Measurements from ENCODE around the gene RAPGEF4. TPM values are rescaled to one million over a fixed set of nuclear protein-coding genes. Genes with fewer than 3 reads are reported as not detected.

RAPGEF4 gene
- total and polyA plus RNA-seq, 9 of the 15 experiments (the other 6 are each of a cell fraction or from before 2014, with no cell fraction given), result 0.04 to 0.33 (median 0.13) TPM; not detected in 6

GRCh38 chr2:172740856-172741255, 5.2 kb downstream of the RAPGEF4 start (continued):
- TF ChIP-seq, protein P1, sequence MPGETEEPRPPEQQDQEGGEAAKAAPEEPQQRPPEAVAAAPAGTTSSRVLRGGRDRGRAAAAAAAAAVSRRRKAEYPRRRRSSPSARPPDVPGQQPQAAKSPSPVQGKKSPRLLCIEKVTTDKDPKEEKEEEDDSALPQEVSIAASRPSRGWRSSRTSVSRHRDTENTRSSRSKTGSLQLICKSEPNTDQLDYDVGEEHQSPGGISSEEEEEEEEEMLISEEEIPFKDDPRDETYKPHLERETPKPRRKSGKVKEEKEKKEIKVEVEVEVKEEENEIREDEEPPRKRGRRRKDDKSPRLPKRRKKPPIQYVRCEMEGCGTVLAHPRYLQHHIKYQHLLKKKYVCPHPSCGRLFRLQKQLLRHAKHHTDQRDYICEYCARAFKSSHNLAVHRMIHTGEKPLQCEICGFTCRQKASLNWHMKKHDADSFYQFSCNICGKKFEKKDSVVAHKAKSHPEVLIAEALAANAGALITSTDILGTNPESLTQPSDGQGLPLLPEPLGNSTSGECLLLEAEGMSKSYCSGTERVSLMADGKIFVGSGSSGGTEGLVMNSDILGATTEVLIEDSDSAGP (CRISPR knock-in tag; IDR thresholded peaks at IDR 0.05), result no peak

DNA sequence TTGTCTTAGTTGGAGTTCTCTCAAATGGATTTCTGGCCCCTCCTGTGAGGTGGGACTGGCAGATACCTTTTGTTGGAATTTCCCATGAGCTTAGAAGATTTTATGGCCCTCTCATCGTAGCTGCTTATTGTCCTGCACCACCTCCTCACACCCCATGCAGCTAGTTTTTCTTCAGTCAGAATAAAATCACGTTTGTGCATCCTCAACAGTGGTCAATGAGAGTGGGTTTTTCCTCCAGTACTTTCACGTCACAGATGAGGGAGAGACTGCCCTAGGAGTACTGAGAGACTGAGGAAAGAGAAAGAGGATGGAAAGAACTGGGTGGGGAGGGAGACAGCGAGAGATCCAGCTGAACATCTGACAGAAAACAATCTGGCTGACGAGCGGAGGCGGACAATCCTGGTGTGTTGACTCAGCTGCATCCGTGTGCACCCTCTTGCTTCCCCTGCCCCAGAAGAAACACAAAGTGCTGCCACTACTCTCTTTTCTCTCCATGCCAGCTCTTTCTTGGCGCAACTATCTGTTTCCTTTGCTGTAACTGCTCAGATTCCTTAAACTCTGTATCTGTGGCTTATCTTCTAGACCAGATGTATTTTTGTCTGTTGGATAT, 7.4 kb downstream of the RAPGEF4 start:
- intact Hi-C loops (cut with micrococcal nuclease), result no loop called here
- CTCF ChIA-PET (ENCODE audit: low intra/inter-chr PET ratio), result no interaction called here
- ATAC-seq (no peak), DNase-seq (ENCODE audit: extremely low read depth in 1 of 4, low spot score in 3 of 4) (no peak), FAIRE-seq (no peak)
- no peaks in the 10 kb centered on the region for H3K9me1 ChIP-seq (ENCODE audit: control insufficient read depth, insufficient read depth, low read length)
- no peaks in the 10 kb centered on the region for H3K36me3 ChIP-seq (ENCODE audit: control insufficient read depth, insufficient read depth, low read length)
- POLR2A ChIA-PET, result interaction anchor here (0.6 kb wide), 1 partner anchor 17 kb away, joined by 3 read pairs; no protein-coding TSS in a partner anchor
- no peaks in the 10 kb centered on the region; a peak in 2 of 5 replicates for H3K27me3 ChIP-seq (ENCODE audit: control insufficient read depth in 2 of 2, insufficient read depth in 2 of 2, low read length in 2 of 2)
- H2AFZ ChIP-seq (ENCODE audit: low read depth, low read length), result no peak overlapping the region
- no peak overlapping the region for H3K4me2 ChIP-seq (ENCODE audit: insufficient read depth, low read length)
- WGBS (ENCODE audit: insufficient coverage, low coverage, missing lambda C conversion rate), result 0% methylated on average over 9 of the region's 9 CpGs
- H3K4me3 ChIP-seq, result no peak overlapping the region
- no peaks in the 10 kb centered on the region for H4K20me1 ChIP-seq (replicated peaks; ENCODE audit: control insufficient read depth, insufficient read depth, low read length)
- no peak overlapping the region for H3K9ac ChIP-seq (ENCODE audit: insufficient read depth in 1 of 2, low read depth in 2 of 2, low read length in 2 of 2)
- BruUV-seq (replicated peaks), result no TSS peak
- no peaks in the 10 kb centered on the region for H3K79me2 ChIP-seq (ENCODE audit: control insufficient read depth, insufficient read depth, low read length)
- TF ChIP-seq HNRNPUL1 (IDR thresholded peaks at IDR 0.05; ENCODE audit: low read length) (no peak), NCOA2 (IDR thresholded peaks at IDR 0.05; ENCODE audit: partially characterized antibody in 2 of 2) (no peak), L3MBTL2 (IDR thresholded peaks at IDR 0.05) (no peak), HEY1 (CRISPR knock-in tag; IDR thresholded peaks at IDR 0.05; ENCODE audit: borderline replicate concordance) (no peak), ZNF668 (CRISPR knock-in tag; IDR thresholded peaks at IDR 0.05) (no peak), NFE2L1 (tag; IDR thresholded peaks at IDR 0.05; ENCODE audit: borderline replicate concordance, low read depth) (no peak)
- TF ChIP-seq, protein P2, sequence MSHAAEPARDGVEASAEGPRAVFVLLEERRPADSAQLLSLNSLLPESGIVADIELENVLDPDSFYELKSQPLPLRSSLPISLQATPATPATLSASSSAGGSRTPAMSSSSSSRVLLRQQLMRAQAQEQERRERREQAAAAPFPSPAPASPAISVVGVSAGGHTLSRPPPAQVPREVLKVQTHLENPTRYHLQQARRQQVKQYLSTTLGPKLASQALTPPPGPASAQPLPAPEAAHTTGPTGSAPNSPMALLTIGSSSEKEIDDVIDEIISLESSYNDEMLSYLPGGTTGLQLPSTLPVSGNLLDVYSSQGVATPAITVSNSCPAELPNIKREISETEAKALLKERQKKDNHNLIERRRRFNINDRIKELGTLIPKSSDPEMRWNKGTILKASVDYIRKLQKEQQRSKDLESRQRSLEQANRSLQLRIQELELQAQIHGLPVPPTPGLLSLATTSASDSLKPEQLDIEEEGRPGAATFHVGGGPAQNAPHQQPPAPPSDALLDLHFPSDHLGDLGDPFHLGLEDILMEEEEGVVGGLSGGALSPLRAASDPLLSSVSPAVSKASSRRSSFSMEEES (CRISPR knock-in tag; IDR thresholded peaks at IDR 0.05), result no peak
- H3K4me1 ChIP-seq (replicated peaks in 1 of 2; ENCODE audit: control insufficient read depth in 2 of 2, insufficient read depth in 2 of 2, low read length in 2 of 2), result no peaks in the 10 kb centered on the region
- no peaks in the 10 kb centered on the region for H3K9me3 ChIP-seq (replicated peaks; ENCODE audit: control insufficient read depth, insufficient read depth, low read depth, low read length)
- no peak overlapping the region for H3K27ac ChIP-seq (ENCODE audit: extremely low read depth, low read depth, low read length)
- in situ Hi-C loops (cut with MboI), result no loop called here

All from K562 (cell line).